ENCODE results near the gene GPC5. TPM values are rescaled to one million over a fixed set of nuclear protein-coding genes. Genes with fewer than 3 reads are reported as not detected.

Gene GPC5
- total RNA-seq, 1 donor from 2014 or later: 0.07 TPM

- Mint-ChIP-seq H3K4me3 (no peak overlapping the region), H3K27me3 (ENCODE audit: insufficient read depth, low read depth) (no peaks in the 10 kb centered on the region), H3K9me3 (no peaks in the 10 kb centered on the region), H3K27ac (no peak overlapping the region), H3K4me1 (peaks cover 3% of the 10 kb centered on the region), H3K36me3 (no peaks in the 10 kb centered on the region)
- Histone ChIP-seq H3F3A (ENCODE audit: low read depth) (no peaks in the 10 kb centered on the region), H3K27me3 (no peaks in the 10 kb centered on the region), H3K27ac (no peak overlapping the region), H3K4me2 (no peak overlapping the region), H4K20me1 (ENCODE audit: low read depth) (no peaks in the 10 kb centered on the region), H3K4me1 (no peaks in the 10 kb centered on the region), H3K9me3 (ENCODE audit: low read depth) (no peaks in the 10 kb centered on the region), H3K4me3 (no peak overlapping the region), H3K9ac (no peak overlapping the region), H3K36me3 (no peaks in the 10 kb centered on the region), H2AFZ (replicated peaks) (no peak overlapping the region), H3K79me2 (ENCODE audit: low read depth) (no peaks in the 10 kb centered on the region)
- no peak for DNase-seq (ENCODE audit: low spot score)
- TF ChIP-seq EZH2phosphoT487 (IDR thresholded peaks at IDR 0.05): no peak
- no peak for TF ChIP-seq EZH2 (IDR thresholded peaks at IDR 0.05)
- no peak for TF ChIP-seq CTCF (IDR thresholded peaks at IDR 0.05)
Observed at GRCh38 chr13:91454666-91455065, 56.2 kb downstream of the GPC5 start.

- DNase-seq (ENCODE audit: low spot score): no peak
- H3K4me2 ChIP-seq: no peak overlapping the region
- H3K27ac ChIP-seq: no peak overlapping the region
- H3K9ac ChIP-seq: no peak overlapping the region
- H3K9me3 Mint-ChIP-seq: no peaks in the 10 kb centered on the region
- H4K20me1 ChIP-seq (ENCODE audit: low read depth): no peaks in the 10 kb centered on the region
- no peaks in the 10 kb centered on the region for H3K4me1 Mint-ChIP-seq
- TF ChIP-seq CTCF (IDR thresholded peaks at IDR 0.05) (no peak), EZH2 (IDR thresholded peaks at IDR 0.05) (no peak), EZH2phosphoT487 (IDR thresholded peaks at IDR 0.05) (no peak)
- H3K27ac Mint-ChIP-seq: no peak overlapping the region
- no peaks in the 10 kb centered on the region for H3F3A ChIP-seq (ENCODE audit: low read depth)
- no peaks in the 10 kb centered on the region for H3K27me3 Mint-ChIP-seq (ENCODE audit: insufficient read depth, low read depth)
- no peak overlapping the region for H2AFZ ChIP-seq (replicated peaks)
- H3K9me3 ChIP-seq (ENCODE audit: low read depth): no peaks in the 10 kb centered on the region
- no peak overlapping the region for H3K4me3 ChIP-seq
- no peaks in the 10 kb centered on the region for H3K27me3 ChIP-seq
- H3K79me2 ChIP-seq (ENCODE audit: low read depth): no peaks in the 10 kb centered on the region
- no peak overlapping the region for H3K4me3 Mint-ChIP-seq
- no peaks in the 10 kb centered on the region for H3K4me1 ChIP-seq
- H3K36me3 ChIP-seq: no peaks in the 10 kb centered on the region
- no peaks in the 10 kb centered on the region for H3K36me3 Mint-ChIP-seq
Observed at GRCh38 chr13:91456837-91457236, 58.4 kb downstream of the GPC5 start.

- no peaks in the 10 kb centered on the region for H3K27me3 Mint-ChIP-seq (ENCODE audit: insufficient read depth, low read depth)
- H3K27ac ChIP-seq: no peak overlapping the region
- H3K4me2 ChIP-seq: no peak overlapping the region
- H4K20me1 ChIP-seq (ENCODE audit: low read depth): no peaks in the 10 kb centered on the region
- no peak overlapping the region for H3K4me3 ChIP-seq
- no peak overlapping the region for H2AFZ ChIP-seq (replicated peaks)
- H3K9ac ChIP-seq: no peak overlapping the region
- no peaks in the 10 kb centered on the region for H3K9me3 Mint-ChIP-seq
- no peaks in the 10 kb centered on the region for H3K27me3 ChIP-seq
- H3F3A ChIP-seq (ENCODE audit: low read depth): no peaks in the 10 kb centered on the region
- H3K4me1 ChIP-seq: no peaks in the 10 kb centered on the region
- no peak overlapping the region for H3K27ac Mint-ChIP-seq
- H3K4me3 Mint-ChIP-seq: no peak overlapping the region
- H3K36me3 Mint-ChIP-seq: no peaks in the 10 kb centered on the region
- no peaks in the 10 kb centered on the region for H3K79me2 ChIP-seq (ENCODE audit: low read depth)
- no peak for DNase-seq (ENCODE audit: low spot score)
- H3K4me1 Mint-ChIP-seq: no peaks in the 10 kb centered on the region
- no peaks in the 10 kb centered on the region for H3K9me3 ChIP-seq (ENCODE audit: low read depth)
- TF ChIP-seq CTCF (IDR thresholded peaks at IDR 0.05) (peak; percentile 5), EZH2 (IDR thresholded peaks at IDR 0.05) (no peak)
- no peaks in the 10 kb centered on the region for H3K36me3 ChIP-seq
Observed at GRCh38 chr13:91459485-91459884, 61.1 kb downstream of the GPC5 start.

- H3K27ac ChIP-seq: no peak overlapping the region
- no peaks in the 10 kb centered on the region for H3F3A ChIP-seq (ENCODE audit: low read depth)
- no peak for DNase-seq (ENCODE audit: low spot score)
- H3K4me2 ChIP-seq: no peak overlapping the region
- H3K4me1 ChIP-seq: no peaks in the 10 kb centered on the region
- no peak overlapping the region for H3K4me3 ChIP-seq
- H3K27me3 ChIP-seq: no peaks in the 10 kb centered on the region
- H3K79me2 ChIP-seq (ENCODE audit: low read depth): no peaks in the 10 kb centered on the region
- Mint-ChIP-seq H3K36me3 (no peaks in the 10 kb centered on the region), H3K27ac (no peak overlapping the region), H3K9me3 (no peaks in the 10 kb centered on the region), H3K4me1 (no peaks in the 10 kb centered on the region), H3K4me3 (no peak overlapping the region), H3K27me3 (ENCODE audit: insufficient read depth, low read depth) (no peaks in the 10 kb centered on the region)
- H2AFZ ChIP-seq (replicated peaks): no peak overlapping the region
- no peaks in the 10 kb centered on the region for H4K20me1 ChIP-seq (ENCODE audit: low read depth)
- TF ChIP-seq EZH2 (IDR thresholded peaks at IDR 0.05) (no peak), CTCF (IDR thresholded peaks at IDR 0.05) (no peak), EZH2phosphoT487 (IDR thresholded peaks at IDR 0.05) (no peak)
- no peaks in the 10 kb centered on the region for H3K36me3 ChIP-seq
- H3K9ac ChIP-seq: no peak overlapping the region
- H3K9me3 ChIP-seq (ENCODE audit: low read depth): no peaks in the 10 kb centered on the region
Observed at GRCh38 chr13:91464336-91464735, 65.9 kb downstream of the GPC5 start.
